Measurements from ENCODE around the gene DNAAF5.

Gene DNAAF5

DNA sequence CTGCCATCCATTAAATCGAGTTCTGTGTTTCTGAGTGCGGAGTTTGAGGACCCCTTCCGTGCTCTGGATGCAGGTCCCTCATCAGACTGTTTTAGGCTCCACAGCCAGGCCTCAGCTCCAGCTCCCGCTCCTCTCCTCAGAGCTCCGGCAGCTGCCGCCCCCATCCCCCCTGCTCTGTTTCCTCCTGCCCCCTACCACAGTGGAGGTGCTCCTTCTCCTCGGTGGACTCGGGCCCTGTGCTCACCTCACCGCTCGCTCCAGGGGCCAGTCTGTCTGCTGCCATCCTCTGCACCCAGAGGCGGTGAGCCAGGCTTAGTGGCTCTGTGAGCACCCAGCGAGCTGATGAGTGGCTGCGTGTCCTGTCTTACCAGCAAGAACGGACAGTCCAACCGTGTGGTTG is 21.9 kb downstream of the DNAAF5 start:
- peak; percentile 55 for DNase-seq

DNA sequence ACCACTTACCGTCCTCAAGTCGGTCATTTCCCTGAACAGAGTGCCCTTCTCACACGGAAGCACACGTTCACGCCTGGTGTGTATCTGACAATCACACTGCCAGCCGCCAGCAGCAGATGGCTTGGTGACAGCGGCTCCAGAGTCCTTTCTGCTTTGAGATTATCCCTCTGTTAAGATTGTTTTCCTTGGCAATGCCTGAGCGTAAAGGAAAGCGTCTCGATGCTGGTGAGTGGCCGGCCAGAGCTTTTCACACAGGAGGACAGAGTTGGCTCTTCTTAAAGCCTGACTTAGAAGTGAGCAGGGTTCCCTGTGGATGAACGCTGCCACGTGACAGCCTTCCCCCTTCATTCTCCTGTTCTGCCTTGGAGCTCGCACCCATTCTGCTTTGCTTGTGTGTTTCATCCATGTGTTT is 22.6 kb downstream of the DNAAF5 start:
- DNase-seq = peak; percentile 25

DNA sequence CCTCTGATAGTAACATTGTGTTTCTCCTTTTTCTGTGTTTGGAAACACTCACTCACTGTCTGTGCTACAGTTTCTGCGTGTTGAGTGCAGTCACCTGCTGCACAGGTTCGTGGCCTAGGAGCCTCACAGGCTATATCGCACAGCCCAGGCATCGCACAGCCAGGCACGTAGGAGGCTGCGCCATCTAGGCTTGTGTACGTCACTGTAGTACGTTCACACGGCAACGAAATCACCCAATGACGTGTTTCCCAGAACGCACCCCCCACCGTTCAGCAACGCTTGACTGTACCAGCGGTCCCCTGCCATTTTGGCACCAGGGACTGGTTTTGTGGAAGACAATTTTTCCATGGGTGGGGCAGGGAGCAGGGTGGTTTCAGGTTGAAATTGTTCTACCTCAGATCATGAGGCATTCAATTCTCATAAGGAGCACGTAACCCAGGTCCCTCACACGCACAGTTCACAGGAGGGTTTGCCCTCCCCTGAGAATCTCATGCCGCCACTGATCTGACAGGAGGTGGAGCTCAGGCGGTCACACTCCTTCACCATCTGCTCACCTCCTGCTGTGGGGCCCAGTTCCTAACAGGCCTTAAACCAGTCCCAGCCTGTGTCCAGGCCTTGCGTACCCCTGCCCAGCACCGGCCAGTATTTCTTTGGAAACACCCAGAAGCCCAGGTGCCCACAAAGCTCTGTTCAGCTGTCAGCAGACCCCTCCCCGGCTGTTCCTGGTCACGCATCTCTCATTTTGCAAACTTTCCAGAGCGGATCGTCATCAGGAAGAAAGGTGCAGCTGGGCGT is 23.8 kb downstream of the DNAAF5 start:
- DNase-seq = peak; percentile 52

DNA sequence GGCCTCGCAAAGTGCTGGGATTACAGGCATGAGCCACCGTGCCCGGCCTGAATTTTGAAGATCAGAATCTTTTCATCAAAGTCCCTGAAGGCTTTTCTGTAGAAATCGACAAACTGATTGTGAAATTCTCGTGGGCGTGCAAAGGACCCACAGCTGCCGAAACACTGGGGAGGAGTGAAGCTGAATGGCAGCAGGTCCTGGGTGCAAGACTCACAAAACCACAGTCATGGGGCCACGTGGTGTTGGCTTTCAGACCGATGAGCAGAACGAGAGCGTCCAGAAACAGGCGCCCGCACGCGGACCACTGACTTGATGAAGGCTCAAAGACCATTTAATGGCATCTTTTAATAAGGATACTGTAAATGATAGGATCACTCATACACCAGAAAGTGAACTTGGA is 25.3 kb downstream of the DNAAF5 start:
- DNase-seq = peak; percentile 34

DNA sequence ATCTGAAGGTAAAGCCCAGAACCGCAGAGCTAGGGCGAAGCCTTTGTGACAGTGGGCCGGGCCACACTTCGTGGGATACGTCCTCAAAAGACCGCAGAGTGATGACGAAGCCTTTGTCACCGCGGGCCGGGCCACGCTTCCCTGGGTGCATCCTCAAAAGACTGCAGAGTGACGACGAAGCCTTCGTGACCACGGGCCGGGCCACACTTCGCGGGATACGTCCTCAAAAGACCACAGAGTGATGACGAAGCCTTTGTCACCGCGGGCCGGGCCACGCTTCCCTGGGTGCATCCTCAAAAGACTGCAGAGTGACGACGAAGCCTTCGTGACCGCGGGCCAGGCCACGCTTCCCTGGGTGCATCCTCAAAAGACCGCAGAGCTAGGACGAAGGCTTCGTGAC is 25.8 kb downstream of the DNAAF5 start:
- peak; percentile 53 for DNase-seq

DNA sequence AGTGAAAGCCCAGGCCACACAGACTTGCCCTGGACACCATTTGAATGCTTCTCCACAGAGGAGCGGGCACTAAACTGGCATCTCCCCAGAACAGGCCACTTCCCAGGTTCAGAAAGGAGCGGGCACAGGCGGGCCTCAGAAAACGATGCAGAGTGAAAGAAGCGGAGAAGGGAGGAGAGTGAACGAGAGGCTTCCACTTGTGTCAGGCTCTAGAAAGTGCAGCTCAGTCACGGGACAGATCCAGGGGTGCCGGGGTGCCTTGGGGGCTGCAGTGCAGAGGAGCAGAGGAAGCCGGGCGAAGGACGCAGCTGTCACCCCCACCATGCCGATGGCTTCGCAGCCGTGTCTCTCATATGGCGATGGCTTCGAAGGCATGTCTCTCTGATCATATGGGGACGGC is 26.7 kb downstream of the DNAAF5 start:
- peak; percentile 42 for DNase-seq

DNA sequence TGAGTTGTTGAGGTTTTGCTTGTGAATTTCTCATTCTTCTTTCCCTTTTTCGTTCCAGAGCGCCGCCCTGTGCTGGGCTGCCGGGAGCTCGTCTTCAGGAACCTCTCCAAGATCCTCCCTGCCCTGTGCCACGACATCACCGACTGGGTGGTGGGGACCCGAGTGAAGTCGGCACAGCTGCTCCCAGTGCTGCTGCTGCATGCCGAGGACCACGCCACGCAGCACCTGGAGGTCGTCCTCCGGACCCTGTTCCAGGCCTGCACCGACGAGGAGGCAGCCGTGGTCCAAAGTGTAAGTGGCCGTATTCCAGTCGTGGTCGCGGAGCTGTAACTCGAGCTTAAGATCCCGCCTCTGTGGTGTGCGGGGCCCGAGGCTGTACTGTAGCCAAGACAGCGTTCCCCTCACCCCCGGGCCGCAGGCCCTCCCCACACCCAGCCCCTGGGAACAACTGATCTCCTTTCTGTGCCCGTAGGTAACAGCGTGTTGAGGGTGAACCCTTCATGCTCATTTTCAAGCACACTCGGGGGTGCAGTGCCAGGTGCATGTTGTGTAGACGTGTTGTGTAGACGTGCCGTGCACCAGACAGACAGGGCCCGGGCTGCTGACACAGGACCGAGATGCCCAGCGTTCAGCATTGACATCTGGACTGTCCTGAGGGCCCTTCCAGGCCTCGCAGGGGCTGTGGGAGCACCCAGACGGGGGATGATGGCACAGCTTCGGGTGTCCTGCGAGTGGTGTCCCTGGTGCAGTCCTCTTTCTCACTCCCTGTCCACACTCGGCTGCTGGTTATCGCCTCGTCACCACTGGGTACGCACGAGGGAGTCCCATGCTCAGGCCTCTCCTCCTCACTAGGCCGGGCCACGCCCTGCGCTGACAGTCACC is 28.3 kb downstream of the DNAAF5 start:
- peak; percentile 53 for DNase-seq

DNA sequence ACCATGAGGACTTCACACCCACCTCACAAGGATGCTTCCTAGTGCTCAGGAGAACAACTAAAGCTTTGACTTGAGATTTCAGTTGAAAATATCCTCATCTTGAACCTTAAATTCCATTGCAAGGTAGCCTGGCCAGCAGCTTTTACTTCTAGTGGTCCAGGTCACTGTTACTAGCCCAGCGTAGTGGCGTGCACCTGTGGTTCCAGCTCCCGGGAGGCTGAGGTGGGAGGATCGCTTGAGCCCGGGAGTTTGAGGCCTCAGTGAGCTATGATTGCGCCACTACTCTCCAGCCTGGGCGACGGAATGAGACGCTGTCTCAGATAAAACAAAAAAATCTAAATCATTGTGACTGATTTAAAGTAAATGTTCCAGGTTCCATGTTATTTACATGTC is 28.9 kb downstream of the DNAAF5 start:
- peak; percentile 12 for DNase-seq

DNA sequence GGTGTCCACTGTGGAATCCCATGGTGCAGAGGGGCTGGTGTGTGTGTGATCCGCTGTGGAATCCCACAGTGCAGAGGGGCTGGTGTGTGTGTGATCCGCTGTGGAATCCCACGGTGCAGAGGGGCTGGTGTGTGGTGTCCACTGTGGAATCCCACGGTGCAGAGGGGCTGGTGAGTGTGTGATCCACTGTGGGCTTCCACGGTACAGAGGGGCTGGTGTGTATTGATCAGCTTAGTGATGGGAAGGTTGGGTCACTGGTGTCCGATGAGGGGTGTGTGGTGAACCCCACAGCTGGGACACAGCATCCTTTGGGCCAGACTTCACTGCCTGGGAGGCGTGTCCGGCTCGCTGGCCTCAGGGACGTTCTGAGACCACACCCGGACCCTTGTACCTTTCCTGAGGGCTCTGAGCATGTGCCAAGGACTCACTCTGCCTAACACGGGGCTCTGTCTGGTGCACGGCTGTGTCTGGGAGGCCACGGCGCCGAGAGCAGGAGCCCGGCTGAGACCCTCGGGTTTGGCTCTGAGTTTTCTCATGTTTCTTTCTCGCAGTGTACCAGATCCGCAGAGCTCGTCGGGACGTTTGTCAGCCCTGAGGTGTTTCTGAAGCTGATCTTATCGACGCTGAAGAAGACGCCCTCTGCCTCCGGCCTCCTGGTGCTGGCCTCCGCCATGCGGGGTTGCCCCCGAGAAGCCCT is 29.9 kb downstream of the DNAAF5 start:
- peak; percentile 53 for DNase-seq

DNA sequence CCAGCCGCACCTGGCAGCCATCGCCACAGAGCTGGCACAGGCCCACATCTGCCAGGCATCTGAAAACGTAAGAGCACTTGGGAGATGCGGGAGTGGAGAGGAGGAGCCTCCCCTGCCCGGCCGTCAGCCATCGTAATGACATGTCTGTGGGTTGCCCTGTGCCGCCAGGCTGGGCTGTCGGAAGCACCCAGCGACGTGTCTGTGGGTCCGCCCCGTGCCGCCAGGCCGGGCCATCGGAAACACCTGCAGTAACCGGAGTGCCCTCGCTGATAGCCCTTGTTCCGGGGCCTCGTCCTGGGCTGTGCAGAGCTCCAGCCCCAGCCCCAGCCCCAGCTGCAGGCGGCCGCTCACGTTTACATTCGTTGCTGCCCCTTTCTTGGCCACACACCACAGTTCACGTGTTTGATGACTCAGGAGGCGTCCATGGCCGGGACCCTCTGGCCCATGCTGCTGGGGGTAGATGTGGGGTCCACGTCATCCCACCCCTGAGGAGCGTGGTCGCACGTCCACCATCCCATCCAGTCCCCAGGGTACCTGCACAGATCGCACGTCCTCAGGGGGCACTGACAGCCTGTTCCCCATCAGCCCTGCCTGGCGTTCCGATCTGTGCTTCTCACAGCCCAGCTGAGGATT is 30.5 kb downstream of the DNAAF5 start:
- DNase-seq = peak; percentile 52

DNA sequence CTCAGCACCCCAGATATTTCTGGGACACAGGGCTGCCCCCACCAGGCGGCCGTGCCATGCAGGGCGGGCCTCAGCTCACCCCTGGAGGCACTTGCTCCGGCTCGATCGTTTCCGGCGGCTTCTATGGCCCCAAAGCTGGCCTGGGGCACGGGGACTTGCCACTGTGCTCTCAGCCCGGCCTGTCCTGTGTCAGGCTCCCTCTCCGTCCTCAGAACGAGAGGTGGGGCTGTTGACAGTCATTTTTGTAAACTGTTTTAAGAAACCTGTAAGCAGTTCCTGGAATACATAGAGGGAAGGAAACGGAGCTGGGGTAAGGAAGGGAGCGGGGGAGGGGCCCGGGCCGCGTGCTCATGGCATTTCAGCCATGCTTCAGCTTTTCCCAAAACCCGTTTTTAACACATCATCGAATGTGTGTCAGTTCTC is 31.3 kb downstream of the DNAAF5 start:
- peak; percentile 36 for DNase-seq

DNA sequence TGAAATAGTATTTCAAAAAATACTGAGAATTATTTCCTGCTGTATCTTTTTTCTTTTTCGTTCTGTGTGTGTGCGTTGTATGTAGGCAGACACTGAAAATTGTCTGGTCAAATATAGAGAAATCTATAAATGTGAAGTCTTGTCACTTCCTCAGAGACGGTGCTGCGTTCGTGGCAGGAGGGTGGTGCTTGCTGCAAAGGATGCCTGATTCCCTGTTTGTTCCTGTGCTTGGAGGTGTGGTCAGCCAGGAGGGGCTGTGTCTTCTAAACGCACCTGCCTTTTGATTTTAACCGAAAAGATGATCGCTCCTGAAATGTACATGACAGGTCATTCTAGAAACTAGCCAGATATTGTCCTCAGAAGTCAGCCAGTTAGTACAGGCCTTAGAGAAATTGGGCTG is 33.1 kb downstream of the DNAAF5 start:
- no peak for DNase-seq

DNA sequence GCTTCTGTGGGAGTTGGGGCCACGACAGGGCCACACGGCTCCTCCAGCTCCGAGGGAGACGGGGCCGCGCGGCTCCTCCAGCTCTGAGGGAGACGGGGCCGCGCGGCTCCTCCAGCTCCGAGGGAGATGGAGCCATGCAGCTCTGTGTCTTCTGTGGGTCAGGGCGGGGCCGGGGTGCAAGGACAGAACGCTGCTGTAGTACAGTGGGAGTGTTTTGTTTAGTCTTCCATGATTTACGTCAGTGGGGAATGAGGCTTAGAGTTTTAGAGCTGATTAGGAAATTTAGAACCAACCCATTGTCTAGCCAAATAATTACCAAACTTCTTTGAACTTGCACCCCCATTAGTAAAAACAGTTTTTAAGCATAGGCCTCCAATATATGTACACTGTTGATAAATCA is 33.5 kb downstream of the DNAAF5 start:
- DNase-seq = peak; percentile 33

DNA sequence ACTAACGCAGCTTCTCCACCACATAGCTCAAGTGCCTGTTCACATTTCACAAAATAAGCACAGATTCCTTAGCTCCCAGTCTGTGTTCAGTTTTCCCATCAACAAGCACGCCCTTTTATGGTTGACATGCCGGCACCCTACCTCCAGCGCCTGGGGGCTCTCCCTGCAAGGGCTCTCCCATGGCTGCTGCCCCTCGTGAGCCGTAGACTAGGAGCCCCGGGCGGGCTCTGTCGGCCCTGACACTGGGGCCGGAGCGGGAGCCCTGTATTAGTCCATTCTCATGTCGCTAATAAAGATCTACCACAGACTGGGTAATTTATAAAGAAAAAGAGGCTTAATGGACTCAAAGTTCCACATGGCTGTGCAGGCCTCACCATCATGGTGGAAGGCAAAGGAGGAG is 34.6 kb downstream of the DNAAF5 start:
- DNase-seq = no peak

DNA sequence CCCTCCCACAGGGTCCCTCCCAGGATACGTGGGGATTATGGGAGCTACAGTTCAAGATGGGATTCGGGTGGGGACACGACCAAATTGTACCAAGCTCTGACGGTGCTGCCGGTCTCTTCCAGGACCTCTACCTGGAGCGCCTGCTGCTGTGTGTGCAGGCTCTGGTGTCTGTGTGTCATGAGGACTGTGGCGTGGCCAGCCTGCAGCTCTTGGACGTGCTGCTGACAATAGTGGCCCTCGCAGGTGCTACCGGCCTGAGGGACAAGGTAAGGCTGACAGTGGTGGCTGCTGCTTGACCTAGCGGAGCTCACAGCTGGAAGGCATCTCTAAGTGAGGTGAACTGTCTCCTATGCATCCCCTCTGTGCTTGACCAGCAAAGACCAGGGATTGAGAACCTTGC is 35.1 kb downstream of the DNAAF5 start:
- DNase-seq = no peak

DNA sequence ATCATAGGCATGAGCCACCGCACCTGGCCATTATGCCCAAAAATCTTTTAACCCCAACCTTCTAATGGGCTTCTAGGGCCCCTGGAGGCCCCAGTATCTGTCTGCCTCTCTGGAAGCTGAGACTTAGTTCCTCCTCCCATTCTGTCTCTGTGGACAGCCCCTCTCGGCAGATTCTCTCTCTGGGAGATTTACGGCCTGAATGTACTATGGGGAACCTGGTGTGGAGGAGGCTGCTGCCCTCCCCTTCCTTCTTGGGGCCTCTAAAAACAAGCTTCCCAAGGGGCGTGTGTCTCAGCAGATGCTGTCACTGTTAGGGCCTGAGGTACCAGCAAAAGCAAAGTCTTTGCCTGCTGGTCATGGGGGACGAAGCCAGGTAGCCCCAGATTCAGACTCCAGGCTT is 36.4 kb downstream of the DNAAF5 start:
- DNase-seq = no peak

DNA sequence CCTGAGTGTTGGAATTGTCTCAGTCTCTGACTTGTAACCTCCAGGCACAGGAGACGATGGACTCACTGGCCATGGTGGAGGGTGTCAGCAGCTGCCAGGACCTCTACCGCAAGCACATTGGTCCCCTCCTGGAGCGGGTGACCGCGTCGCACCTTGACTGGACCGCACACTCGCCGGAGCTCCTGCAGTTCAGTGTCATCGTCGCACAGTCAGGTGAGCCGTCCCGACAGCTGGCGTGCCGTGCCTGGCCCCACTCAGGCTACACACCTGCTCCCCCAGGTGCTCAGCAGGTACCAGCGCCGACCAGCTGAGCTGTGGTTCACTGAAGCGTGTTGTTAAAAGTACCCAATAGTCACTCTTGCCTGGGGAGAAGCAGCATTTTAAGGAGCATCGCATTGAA is 37.3 kb downstream of the DNAAF5 start:
- no peak for DNase-seq

DNA sequence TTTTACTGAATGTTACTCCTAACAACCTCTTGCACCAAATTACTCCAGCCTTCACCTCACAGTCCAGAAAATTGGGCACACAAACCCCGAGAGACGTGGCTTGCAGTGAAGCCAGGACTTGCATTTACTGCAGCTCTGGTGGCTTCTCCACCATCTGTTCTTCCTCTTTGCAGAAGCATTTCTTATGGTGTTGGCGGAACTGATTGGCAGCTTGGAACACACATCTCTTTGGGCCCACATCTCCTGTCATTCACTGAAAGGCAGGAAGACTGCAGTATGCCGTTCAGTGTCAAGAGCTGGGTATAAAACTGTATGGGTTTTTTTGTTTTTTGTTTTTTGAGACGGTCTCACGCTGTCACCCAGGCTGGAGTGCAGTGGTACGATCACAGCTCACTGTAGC is 38.9 kb downstream of the DNAAF5 start:
- DNase-seq = no peak

DNA sequence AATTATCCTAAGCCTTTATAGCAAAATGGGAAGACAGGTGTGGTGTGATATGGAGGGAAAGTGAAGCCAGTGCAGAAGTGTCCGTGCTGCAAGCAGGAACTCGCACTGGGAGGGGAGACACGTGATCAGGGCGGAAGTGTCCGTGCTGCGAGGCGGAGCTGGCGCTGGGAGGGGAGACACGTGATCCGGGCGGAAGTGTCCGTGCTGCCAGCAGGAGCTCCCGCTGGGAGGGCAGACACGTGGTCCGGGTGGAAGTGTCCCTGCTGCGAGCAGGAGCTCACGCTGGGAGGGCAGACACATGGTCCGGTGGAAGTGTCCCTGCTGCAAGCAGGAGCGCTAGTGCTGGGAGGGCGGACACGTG is 41.1 kb downstream of the DNAAF5 start:
- peak; percentile 68 for DNase-seq

DNA sequence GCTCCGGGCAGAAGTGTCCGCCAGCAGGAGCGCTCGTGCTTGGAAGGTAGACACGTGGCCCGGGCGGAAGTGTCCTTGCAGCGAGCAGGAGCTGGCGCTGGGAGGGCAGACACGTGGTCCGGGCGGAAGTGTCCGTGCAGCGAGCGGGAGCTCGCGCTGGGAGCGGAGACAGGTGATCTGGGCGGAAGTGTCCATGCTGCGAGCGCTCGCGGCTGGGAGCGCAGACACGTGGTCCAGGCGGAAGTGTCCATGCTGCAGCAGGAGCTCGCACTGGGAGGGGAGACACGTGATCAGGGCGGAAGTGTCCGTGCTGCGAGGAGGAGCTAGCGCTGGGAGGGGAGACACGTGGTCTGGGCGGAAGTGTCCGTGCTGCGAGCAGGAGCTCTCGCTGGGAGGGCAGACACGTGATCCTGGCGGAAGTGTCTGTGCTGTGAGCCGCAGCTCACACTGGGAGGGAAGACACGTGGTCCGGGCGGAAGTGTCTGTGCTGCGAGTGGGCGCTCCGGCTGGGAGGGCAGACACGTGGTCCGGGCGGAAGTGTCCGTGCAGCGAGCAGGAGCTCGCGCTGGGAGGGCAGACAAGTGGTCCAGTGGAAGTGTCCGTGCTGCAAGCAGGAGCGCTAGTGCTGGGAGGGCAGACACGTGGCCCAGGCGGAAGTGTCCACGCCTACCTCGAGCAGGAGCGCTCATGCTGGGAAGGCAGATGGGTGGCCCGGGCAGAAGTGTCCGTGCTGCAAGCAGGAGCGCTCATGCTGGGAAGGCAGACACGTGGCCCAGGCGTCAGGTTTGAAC is 41.6 kb downstream of the DNAAF5 start:
- DNase-seq = peak; percentile 79

DNA sequence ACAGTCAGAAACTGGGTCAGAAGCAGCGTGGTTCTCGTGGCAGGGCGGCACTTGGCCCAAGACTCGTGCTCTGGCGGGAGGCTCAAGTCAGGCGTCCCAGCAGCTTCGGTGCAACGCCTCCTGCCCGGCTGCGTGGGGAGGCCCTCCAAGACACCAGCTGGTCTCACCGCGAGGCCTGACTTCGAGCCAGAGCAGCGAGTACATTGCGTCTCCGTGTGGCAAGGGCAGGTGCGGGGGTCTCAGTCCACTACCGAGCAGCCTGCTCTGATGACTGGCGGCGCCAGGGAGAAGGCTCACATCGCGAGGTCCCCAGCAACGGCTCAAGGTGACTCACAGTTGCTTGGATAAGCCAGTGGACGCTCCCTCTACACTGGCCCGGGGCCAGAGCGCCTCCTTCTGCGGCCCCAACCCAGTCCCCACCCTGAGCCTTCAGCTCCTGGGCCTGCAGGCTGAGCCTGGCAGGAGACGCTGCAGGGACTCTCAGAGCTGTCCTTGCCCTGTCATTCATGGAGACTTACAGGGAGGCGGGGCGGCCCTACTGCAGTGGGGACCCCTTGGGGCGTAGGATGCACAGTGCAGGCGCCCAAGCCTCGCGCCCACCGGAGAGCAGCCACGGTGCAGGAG is 42.5 kb downstream of the DNAAF5 start:
- DNase-seq = no peak

DNA sequence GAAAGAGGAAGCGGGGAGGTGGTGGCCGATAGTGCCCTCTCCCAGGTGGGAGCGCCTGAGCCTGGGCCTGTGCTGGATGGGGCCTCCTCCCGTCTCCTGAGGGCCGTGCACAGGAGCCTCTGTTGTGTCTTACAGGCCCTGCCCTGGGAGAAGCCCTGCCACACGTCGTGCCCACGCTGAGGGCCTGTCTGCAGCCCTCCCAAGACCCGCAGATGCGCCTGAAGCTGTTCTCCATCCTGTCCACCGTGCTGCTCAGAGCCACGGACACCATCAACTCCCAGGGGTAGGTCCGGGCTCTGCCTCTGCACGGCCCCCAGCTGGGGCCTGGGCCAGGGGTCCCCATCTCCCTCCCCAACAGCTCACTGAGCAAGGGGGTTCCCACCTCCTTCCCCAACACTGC is 43.8 kb downstream of the DNAAF5 start:
- DNase-seq = no peak
